ENCODE measurements around the gene METTL2B.
"Not testable (repeated sequence)": the region's sequence is repeated elsewhere in the genome, so short reads cannot be mapped to it uniquely, and the experiment has no call there.

METTL2B gene

DNA sequence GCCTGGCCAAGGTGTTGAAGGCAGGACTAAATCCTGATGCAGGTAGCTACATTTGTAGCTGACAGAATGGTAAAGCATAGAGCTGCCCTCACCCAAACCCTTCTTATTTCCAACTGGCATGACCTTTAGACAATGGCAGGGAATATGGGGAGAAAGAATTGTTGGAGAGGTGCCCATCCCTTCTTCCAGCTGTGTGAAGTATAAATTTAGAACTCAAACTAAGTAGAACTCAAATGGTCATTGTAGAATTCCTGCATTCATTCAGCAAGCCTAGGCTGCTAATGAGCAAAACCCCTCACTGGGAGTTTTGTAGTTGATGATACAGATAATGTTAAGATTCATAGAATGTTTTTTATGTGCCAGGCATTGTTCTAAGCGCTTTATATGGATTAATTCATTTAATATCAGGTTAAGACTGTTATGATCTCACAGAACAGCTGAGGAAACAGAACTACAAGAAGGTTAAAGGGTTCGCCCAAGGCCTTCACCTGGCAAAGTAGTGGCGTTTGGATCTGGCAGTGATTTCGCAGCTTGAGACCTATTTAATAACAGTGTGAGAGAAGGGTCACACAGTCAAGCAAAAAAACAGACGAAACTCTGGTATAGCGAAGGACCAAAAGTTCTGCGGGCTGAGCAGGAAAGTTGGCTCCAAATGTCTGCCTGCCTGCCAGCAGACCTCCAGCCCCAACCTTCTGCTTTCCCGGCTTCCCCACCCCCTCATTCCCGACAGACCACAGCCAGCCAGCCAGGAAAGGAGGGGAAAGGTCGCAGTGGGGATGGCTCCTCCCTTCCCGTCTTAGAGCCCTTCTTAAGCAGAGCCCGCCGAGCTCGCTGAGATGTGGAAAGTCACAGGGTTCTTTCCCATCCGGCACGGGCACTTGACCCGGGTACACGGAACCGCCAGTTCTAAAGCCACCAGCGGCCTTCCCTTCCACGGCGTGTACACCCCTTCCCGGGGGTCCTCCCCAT is 22.4 kb upstream of the METTL2B start:
- FAIRE-seq (no peak), DNase-seq (ENCODE audit: insufficient read length, low spot score) (no peak)
- no peak for TF ChIP-seq SPI1 (IDR thresholded peaks at IDR 0.05; ENCODE audit: low read depth, low read length)
- TF ChIP-seq PAX5 (IDR thresholded peaks at IDR 0.05; ENCODE audit: insufficient read depth, low read length, severe bottlenecking): no peak
- TF ChIP-seq TAF1 (IDR thresholded peaks at IDR 0.05; ENCODE audit: low read depth, low read length): no peak
- no peak for TF ChIP-seq POU2F2 (IDR thresholded peaks at IDR 0.05; ENCODE audit: low read depth, low read length)
- TF ChIP-seq POLR2AphosphoS5 (IDR thresholded peaks at IDR 0.05; ENCODE audit: low read depth, low read length): no peak
- no peak for TF ChIP-seq POLR2A (IDR thresholded peaks at IDR 0.05; ENCODE audit: low read depth, low read length)

DNA sequence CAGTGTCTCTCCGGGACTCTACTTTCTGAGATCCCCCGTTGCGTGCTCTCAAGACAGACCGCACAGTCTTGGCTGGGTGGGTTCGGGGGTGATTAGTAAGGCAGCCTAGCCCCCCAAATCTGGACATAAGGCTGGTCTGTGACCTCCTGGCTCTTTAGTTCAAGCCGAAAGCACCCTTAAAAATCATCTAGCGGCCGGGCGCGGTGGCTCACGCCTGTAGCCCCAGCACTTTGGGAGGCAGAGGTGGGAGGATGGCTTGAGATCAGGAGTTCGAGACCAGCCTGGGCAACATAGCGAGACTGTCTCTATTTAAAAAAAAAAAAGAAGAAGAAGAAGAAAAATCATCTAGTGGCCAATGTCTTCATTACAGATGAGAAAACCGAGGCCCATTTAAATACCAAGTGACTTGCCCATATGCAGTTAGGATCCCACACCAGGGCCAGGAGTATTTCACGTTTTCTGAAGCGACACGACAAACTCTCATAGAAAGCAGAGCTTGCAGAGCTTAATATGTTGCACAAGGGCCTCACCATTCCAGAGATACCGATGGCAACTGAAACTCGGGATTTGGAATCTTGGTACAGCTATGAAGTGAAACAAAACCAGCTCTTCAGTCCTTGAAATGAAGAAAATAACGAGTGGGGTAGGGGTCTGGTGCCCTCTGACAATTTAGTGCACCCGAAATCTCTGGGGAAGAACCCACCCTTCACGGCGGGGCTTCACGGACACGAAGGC is 21.6 kb upstream of the METTL2B start:
- TF ChIP-seq PAX5 (IDR thresholded peaks at IDR 0.05; ENCODE audit: insufficient read depth, low read length, severe bottlenecking) (no peak), SPI1 (IDR thresholded peaks at IDR 0.05; ENCODE audit: low read depth, low read length) (no peak), TAF1 (IDR thresholded peaks at IDR 0.05; ENCODE audit: low read depth, low read length) (no peak), POU2F2 (IDR thresholded peaks at IDR 0.05; ENCODE audit: low read depth, low read length) (no peak), POLR2AphosphoS5 (IDR thresholded peaks at IDR 0.05; ENCODE audit: low read depth, low read length) (no peak), POLR2A (IDR thresholded peaks at IDR 0.05; ENCODE audit: low read depth, low read length) (no peak)
- no peak for FAIRE-seq
- no peak for DNase-seq (ENCODE audit: insufficient read length, low spot score)

GRCh38 chr7:128455543-128456254 is 20.8 kb upstream of the METTL2B start, which contains the start of gene HILPDA:
Gene HILPDA (plus strand): TSS chr7:128455878. CDS start chr7:128457269, 1,391 bp downstream.
- FAIRE-seq (peak; percentile 98), DNase-seq (ENCODE audit: insufficient read length, low spot score) (peak; percentile 89)
- TF ChIP-seq TAF1 (IDR thresholded peaks at IDR 0.05; ENCODE audit: low read depth, low read length): peak; percentile 56; the same call in 1 of the 2 replicates
- no peak for TF ChIP-seq POU2F2 (IDR thresholded peaks at IDR 0.05; ENCODE audit: low read depth, low read length)
- peak; percentile 76 for TF ChIP-seq PAX5 (IDR thresholded peaks at IDR 0.05; ENCODE audit: insufficient read depth, low read length, severe bottlenecking)
- peak; percentile 73; the same call in 1 of the 2 replicates for TF ChIP-seq POLR2AphosphoS5 (IDR thresholded peaks at IDR 0.05; ENCODE audit: low read depth, low read length)
- TF ChIP-seq SPI1 (IDR thresholded peaks at IDR 0.05; ENCODE audit: low read depth, low read length): no peak
- TF ChIP-seq POLR2A (IDR thresholded peaks at IDR 0.05; ENCODE audit: low read depth, low read length): peak; percentile 69

DNA sequence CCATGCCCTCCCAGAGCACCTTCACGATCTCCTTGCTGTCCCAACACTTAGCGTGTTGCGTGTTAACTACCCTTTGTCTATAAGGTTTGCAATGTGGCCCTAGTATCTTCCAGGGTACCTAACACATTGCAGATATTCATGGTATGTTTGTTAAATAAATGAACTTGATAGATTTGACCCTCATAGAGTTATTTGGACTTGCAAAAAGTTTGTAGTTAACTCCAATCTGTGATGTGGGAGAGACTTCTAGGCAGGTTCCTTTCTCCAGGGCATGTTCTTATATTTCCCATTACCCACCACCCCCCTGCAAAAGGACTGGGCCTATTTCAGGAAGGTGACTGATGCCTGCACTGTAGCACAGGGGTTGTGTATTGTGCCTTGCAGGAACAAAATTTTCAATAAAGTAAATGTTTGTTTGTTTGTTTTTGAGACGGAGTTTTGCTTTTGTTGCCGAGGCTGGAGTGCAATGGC is 20.3 kb upstream of the METTL2B start:
- TF ChIP-seq POU2F2 (IDR thresholded peaks at IDR 0.05; ENCODE audit: low read depth, low read length) (no peak), POLR2A (IDR thresholded peaks at IDR 0.05; ENCODE audit: low read depth, low read length) (no peak), TAF1 (IDR thresholded peaks at IDR 0.05; ENCODE audit: low read depth, low read length) (no peak), POLR2AphosphoS5 (IDR thresholded peaks at IDR 0.05; ENCODE audit: low read depth, low read length) (no peak), PAX5 (IDR thresholded peaks at IDR 0.05; ENCODE audit: insufficient read depth, low read length, severe bottlenecking) (no peak), SPI1 (IDR thresholded peaks at IDR 0.05; ENCODE audit: low read depth, low read length) (no peak)
- FAIRE-seq (peak; percentile 5), DNase-seq (ENCODE audit: insufficient read length, low spot score) (no peak)

- not testable (repeated sequence) for DNase-seq (ENCODE audit: insufficient read length, low spot score)
Observed at GRCh38 chr7:128457385-128457784, 19.2 kb upstream of the METTL2B start.

DNA sequence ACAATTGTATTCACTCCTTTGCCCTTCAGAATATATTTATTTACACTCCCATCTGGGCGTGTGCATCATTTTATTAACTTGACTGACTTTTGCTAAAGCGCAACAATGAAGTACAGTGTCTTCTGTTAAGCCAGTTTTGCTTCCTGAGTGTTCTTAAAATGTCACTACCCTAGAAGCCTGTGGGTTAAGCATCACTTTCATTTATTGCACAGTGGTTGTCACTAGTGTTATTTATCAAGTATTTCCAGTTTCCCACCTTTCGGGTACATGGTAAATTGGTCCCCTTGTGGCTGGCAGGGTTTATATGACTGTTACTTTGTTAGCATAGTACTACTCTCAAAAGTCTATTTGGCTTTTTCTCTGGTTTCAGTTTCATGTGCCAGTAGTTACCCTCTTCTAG is 17.6 kb upstream of the METTL2B start:
- no peak for FAIRE-seq
- DNase-seq (ENCODE audit: insufficient read length, low spot score): no peak
- TF ChIP-seq SPI1 (IDR thresholded peaks at IDR 0.05; ENCODE audit: low read depth, low read length) (no peak), PAX5 (IDR thresholded peaks at IDR 0.05; ENCODE audit: insufficient read depth, low read length, severe bottlenecking) (no peak), POU2F2 (IDR thresholded peaks at IDR 0.05; ENCODE audit: low read depth, low read length) (no peak), TAF1 (IDR thresholded peaks at IDR 0.05; ENCODE audit: low read depth, low read length) (no peak), POLR2A (IDR thresholded peaks at IDR 0.05; ENCODE audit: low read depth, low read length) (no peak), POLR2AphosphoS5 (IDR thresholded peaks at IDR 0.05; ENCODE audit: low read depth, low read length) (no peak)

More at GRCh38 chr7:128457385-128457784, 19.2 kb upstream of the METTL2B start:
- FAIRE-seq: not testable (repeated sequence)

- no peak for DNase-seq (ENCODE audit: insufficient read length, low spot score)
- TF ChIP-seq POU2F2 (IDR thresholded peaks at IDR 0.05; ENCODE audit: low read depth, low read length) (no peak), POLR2AphosphoS5 (IDR thresholded peaks at IDR 0.05; ENCODE audit: low read depth, low read length) (no peak), POLR2A (IDR thresholded peaks at IDR 0.05; ENCODE audit: low read depth, low read length) (no peak), SPI1 (IDR thresholded peaks at IDR 0.05; ENCODE audit: low read depth, low read length) (no peak), TAF1 (IDR thresholded peaks at IDR 0.05; ENCODE audit: low read depth, low read length) (no peak), PAX5 (IDR thresholded peaks at IDR 0.05; ENCODE audit: insufficient read depth, low read length, severe bottlenecking) (no peak)
- FAIRE-seq: no peak
Observed at GRCh38 chr7:128459394-128459878, 17.1 kb upstream of the METTL2B start.

DNA sequence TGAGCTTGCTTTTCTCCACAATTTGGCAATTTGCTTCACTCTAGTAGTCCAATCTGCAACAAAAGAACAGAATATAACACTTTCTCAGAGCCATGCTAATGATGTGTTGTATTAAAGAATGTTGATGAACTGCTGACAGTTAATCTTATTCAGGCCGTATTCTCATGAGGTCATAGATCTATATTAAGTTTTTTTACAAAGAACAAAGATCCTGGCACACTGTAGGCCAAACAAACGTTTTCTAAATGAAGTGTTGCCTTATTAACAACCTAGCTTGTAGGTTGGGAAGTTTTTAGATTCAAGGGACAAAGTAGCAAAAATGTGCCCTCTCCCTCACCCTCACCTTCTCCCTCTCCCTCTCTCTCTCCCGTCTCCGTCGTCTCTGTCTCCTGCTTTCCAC is 14.1 kb upstream of the METTL2B start:
- TF ChIP-seq TAF1 (IDR thresholded peaks at IDR 0.05; ENCODE audit: low read depth, low read length): no peak
- no peak for TF ChIP-seq POLR2AphosphoS5 (IDR thresholded peaks at IDR 0.05; ENCODE audit: low read depth, low read length)
- no peak for TF ChIP-seq POU2F2 (IDR thresholded peaks at IDR 0.05; ENCODE audit: low read depth, low read length)
- no peak for TF ChIP-seq PAX5 (IDR thresholded peaks at IDR 0.05; ENCODE audit: insufficient read depth, low read length, severe bottlenecking)
- TF ChIP-seq SPI1 (IDR thresholded peaks at IDR 0.05; ENCODE audit: low read depth, low read length): no peak
- TF ChIP-seq POLR2A (IDR thresholded peaks at IDR 0.05; ENCODE audit: low read depth, low read length): no peak
- DNase-seq (ENCODE audit: insufficient read length, low spot score): no peak
- FAIRE-seq: no peak

DNA sequence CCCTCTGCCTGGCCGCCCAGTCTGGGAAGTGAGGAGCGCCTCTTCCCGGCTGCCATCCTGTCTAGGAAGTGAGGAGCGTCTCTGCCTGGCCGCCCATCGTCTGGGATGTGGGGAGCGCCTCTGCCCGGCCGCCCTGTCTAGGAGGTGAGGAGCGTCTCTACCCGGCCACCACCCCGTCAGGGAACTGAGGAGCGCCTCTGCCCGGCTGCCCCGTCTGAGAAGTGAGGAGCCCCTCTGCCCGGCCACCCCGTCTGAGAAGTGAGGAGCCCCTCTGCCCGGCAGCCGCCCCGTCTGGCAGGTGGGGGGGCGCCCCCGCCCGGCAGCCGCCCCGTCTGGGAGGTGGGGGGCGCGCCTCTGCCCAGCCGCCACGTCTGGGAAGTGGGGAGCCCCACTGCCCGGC is 13.2 kb upstream of the METTL2B start:
- FAIRE-seq; DNase-seq (ENCODE audit: insufficient read length, low spot score): not testable (repeated sequence)

GRCh38 chr7:128463933-128464332 is 12.6 kb upstream of the METTL2B start:
- FAIRE-seq; DNase-seq (ENCODE audit: insufficient read length, low spot score): not testable (repeated sequence)

GRCh38 chr7:128466871-128467270 is 9.7 kb upstream of the METTL2B start:
- FAIRE-seq; DNase-seq (ENCODE audit: insufficient read length, low spot score): not testable (repeated sequence)

GRCh38 chr7:128477336-128477690 is 765 bp downstream of the METTL2B start:
- FAIRE-seq; DNase-seq (ENCODE audit: insufficient read length, low spot score): not testable (repeated sequence)

DNA sequence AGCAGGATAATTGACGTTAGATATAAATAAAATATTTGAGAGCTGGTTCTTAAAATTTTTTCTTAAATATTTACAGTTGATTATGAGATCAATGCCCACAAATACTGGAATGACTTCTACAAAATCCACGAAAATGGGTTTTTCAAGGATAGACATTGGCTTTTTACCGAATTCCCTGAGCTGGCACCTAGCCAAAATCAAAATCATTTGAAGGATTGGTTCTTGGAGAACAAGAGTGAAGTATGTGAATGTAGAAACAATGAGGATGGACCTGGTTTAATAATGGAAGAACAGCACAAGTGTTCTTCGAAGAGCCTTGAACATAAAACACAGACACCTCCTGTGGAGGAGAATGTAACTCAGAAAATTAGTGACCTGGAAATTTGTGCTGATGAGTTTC is 2.5 kb downstream of the METTL2B start:
- not testable (repeated sequence) for FAIRE-seq; DNase-seq (ENCODE audit: insufficient read length, low spot score)

All from GM12891 (cell line).